ENCODE results near the gene PARD3B.

DNA sequence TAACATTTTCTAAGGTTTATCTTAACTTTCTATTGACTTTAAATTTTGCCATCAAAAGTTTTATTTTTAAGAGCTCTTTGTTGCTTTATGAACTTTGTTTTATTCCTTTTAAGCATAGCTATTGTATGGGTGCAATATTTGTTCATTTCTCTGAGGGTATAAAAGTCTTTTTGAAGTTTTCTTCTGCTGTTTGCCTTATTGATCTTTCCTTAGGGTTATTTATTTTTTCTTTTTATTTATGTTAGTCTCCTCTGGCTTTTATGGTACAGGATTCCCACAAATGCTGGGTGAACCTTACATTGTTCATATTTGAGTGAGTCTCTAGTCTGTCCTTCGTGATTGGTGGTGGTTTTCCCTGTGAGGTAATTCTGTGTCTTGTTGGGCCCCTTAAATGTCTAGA lies 68.4 kb downstream of the PARD3B start:
- TF ChIP-seq RCOR1 (IDR thresholded peaks at IDR 0.05; ENCODE audit: insufficient replicate concordance, low read length) (no peak), POLR2A (IDR thresholded peaks at IDR 0.05; ENCODE audit: low read depth, low read length) (no peak), CHD1 (IDR thresholded peaks at IDR 0.05; ENCODE audit: low read depth, low read length) (no peak), CEBPB (IDR thresholded peaks at IDR 0.05; ENCODE audit: low read depth, low read length) (no peak), FOS (IDR thresholded peaks at IDR 0.05; ENCODE audit: low read depth, low read length) (no peak), MAFK (IDR thresholded peaks at IDR 0.05; ENCODE audit: low read depth, low read length) (no peak), SMC3 (IDR thresholded peaks at IDR 0.05; ENCODE audit: low read depth, low read length) (no peak), RFX5 (IDR thresholded peaks at IDR 0.05; ENCODE audit: low read depth, low read length) (no peak), BHLHE40 (IDR thresholded peaks at IDR 0.05; ENCODE audit: low read depth, low read length) (no peak)
- TF ChIP-seq, protein P1, sequence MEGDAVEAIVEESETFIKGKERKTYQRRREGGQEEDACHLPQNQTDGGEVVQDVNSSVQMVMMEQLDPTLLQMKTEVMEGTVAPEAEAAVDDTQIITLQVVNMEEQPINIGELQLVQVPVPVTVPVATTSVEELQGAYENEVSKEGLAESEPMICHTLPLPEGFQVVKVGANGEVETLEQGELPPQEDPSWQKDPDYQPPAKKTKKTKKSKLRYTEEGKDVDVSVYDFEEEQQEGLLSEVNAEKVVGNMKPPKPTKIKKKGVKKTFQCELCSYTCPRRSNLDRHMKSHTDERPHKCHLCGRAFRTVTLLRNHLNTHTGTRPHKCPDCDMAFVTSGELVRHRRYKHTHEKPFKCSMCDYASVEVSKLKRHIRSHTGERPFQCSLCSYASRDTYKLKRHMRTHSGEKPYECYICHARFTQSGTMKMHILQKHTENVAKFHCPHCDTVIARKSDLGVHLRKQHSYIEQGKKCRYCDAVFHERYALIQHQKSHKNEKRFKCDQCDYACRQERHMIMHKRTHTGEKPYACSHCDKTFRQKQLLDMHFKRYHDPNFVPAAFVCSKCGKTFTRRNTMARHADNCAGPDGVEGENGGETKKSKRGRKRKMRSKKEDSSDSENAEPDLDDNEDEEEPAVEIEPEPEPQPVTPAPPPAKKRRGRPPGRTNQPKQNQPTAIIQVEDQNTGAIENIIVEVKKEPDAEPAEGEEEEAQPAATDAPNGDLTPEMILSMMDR (conservative IDR thresholded peaks at IDR 0.05; ENCODE audit: low read depth, low read length) = no peak
